HuH-7.5 (cell line): ENCODE data around the gene PCDHB7.
"Not testable (repeated sequence)": the region's sequence is repeated elsewhere in the genome, so short reads cannot be mapped to it uniquely, and the experiment has no call there.

ENCODE experiments used
- DNase-seq: peaks from one replicate; pipeline ENCODE4 v3.0.0; 2011; ENCODE audit warnings: low spot score

Gene PCDHB7

GRCh38 chr5:141224844-141225243, 52.4 kb downstream of the PCDHB7 start:
- not testable (repeated sequence) for DNase-seq

DNA sequence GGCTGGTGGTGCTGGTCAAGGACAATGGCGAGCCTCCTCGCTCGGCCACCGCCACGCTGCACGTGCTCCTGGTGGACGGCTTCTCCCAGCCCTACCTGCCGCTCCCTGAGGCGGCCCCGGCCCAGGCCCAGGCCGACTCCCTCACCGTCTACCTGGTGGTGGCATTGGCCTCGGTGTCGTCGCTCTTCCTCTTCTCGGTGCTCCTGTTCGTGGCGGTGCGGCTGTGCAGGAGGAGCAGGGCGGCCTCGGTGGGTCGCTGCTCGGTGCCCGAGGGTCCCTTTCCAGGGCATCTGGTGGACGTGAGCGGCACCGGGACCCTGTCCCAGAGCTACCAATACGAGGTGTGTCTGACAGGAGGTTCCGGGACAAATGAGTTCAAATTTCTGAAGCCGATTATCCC, 53.0 kb downstream of the PCDHB7 start:
- not testable (repeated sequence) for DNase-seq
